ENCODE results near the gene FANCC.

FANCC gene

DNA sequence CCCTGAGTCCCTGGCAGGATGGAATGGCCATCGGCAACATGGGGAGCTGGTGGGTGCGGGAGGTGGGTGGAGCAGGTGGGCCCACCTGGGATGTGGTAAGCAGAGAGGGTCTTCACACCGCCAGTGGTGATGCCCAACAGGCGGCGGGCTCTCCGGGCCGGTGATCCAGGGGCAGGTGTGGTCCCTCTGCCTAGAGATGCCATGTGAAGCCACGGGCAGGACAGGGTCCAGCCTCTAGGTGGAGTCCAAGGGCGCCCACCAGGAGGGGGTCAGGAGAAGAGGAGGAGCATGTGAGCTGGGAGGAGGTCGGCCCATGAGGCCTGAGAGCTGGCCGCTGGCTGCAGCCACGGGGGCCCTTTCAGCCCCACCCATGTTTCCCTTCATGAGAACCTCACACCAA, 221.1 kb downstream of the FANCC start:
- DNase-seq, result no peak

DNA sequence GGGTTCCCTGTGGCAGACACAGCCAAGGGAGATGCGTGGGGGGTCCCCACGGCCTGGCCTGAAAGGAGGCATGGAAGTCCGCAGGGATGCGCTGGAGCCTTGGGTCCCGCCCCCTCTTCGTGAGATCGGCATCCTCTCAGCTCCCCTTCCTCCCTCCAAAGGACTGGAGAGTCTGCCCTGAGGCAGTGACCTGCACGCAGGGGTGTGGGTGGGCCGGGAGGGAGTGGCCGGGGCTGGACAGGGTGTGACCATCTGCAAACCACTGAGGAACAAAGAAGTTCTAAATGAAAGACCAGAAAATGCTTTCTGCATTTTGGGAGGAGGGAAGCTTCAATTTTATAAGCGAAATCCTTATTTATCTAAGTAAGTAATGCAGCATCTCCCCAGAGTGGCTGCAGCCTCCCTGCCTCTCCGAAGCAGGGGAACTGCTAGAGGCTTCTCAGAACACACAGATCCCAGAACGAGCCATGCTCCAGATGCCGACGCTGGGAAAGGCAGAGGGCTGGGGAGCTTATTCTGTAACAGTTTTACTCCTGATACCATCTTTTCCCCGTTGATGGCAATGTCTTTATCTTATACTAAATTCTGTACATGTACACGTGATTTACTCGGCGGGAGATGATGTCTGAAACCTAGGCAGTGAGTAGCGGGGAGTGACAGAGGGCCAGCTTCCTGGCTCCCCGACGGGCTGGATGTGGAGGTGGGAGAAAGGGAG, 221.7 kb downstream of the FANCC start:
- DNase-seq, result no peak

DNA sequence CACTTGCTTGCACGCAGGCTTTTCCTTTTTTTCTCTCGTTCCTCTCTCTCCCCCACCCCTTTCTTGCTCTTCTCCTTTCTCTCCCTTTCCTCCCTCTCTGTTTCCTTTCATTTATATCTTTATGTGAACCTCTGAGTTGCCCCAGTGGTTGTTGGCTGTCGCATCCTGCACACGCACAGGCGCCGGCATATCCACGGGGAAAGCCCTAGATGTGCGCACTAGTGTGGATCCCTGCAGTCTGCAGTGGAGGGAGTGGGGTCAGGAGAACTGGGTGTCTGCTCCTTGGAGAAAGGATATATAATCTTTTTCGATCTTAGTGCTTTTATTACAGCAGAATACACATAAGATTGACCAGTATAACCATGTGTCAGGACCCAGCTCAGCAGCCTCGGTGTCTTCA, 223.5 kb downstream of the FANCC start:
- no peak for DNase-seq

DNA sequence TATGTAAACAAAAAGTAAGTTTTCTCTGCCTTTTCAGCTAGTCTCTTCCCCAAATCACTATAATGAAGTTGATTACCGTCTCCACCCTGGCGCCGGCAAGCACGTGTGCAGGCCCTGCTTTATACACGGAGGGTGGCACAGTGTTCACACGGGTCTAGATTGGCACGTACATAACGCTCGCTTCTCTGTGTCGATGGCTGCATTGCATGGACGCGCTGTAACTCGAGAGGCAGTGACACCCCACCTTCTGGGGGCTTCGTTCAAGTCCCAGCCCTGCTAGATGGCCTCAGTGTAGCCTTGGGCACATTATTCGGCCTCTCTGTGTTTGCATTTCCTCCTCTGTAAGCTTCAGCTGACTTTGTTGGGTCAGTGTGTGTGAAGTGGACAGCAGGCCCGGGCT, 223.9 kb downstream of the FANCC start:
- no peak for DNase-seq

DNA sequence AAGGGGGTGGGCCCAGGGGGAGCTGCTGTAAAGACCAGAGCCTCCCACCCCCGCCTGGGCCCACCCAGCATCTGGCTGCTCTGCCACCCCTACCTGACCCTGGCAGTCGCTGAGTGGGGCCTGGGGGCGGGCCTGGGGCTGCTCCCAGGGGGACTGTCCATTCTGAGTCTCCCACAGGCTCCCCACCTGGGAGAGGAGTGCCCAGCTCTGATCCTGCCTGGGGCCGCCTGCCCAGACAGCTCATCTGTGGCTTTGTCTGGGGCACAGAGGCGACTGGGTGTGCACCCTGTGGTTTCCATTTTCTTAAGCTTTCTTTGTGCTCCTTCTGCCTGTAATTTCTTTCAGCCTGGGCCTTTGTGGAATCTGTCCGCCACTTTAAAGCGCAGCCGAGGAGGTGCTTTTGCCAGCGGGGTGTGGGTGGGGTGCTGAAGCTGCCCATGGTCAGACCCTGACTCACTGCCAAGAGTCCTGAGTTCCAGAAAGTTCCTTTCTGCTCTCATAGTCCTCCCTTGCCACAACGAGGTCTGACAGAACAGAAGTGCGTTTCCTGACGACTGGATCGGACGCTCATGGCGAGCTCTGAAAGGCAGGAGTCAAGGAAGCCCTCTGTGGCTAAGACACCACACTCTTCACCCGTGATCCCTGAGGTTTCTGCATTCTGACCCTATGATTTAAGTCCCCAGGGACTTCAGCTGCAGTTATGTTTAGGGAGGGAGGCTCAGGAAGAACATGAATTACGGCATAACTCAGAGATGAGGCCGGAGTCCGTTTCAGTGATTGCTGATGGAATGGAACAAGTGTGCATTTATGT, 225.0 kb downstream of the FANCC start:
- DNase-seq, result no peak

DNA sequence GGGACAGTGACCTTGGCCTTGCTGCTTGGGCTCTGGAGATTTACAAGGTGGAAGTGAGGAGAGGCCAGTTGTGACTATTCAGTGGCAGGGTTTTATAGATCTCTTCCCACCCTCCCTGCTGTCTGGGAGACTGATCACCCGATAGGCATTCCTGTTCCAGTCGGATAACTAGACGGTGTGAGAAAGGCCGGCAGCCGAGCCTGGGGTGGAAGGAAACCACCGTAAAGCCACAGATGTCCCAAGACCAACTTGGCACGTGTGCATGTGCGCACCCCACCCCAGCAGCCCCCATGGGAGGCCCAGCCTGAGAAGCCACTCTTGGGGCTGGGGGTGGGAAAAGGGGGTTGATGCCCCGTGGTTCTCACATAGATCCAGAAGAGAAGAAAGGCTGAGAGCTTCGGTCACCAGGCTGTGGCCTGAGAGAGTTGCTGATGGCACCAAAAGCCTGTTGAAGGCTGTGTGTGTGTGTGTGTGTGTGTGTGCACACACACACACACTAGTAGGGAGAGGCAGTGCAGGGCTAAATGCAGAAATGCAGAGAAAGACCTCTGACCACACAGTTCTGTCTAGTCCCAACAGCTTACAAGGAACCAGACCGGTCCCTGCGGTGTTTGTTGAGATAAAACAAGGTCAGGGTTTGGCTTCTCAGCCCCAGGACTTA, 225.8 kb downstream of the FANCC start:
- no peak for DNase-seq

DNA sequence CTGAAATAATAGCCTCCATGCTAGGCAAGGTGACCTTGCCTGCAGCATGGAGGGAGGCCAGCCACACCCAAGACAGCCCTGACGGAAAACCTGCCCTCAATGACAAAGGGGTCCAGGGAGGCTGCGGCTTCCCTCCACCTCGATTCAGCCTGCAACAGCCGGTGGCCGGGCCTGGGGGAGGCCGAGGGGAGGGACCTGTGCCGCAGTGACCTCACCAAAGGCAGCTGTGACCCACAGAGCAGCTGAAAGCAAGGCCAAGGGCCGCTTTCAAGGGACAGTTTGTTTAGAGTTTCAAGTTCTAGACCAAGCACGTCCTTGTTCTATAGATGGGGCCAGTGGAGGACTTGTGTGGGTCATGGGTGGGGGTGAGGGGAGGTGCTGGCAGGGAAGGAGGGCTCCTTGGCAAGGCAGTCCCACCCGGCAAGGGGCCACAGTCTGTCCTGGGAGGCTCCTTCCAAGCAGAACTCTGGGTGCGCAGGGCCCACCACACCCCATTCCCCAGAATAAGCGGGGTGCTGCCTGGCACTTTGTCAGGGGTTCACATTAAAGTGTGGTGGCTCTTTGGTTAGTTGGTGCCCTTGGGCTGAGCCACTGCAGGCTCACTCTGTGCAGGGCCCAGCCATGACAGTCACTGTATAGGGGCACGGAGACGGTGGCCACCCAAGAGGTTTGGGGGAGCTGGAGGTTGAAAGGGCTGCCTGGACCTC, 226.5 kb downstream of the FANCC start:
- DNase-seq, result no peak

DNA sequence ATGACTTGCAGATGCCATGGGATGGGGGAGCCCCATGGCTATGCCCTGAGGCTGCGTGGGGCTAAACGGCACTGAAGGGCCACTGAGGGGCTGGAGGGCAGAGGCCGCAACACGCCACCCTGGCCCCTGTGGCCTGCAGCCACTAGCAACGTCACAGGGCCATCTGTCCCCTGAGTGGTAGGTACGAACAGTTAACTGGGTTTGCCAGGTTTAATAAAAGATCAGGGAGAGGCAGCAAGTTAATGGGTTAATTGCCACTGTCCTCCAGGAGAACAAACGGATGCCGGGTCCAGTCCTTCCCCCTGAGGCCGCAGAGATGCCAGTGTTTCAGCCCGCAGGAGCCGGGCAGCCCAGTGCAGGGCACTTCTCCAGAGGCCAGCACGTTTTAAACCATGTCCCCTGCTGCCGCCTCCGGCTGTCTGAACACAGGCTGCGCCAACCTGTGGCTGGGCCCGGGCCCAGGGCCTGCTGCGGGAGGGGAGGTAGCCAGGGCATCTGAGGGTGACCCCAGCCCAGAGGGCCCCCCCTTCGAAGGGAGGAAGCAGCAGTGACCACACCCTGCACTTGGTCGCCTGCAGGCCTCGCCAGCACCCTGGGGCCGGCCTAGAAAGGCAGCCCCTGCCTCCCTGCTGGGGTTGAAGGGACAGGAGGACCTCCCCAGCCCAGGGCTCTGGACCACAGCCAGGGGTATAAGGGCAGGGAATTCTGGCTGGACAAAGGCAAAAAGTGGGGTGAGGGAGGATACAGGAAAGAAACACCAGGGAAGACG, 227.3 kb downstream of the FANCC start:
- DNase-seq, result peak in 1 of 2 experiments; percentile 31

DNA sequence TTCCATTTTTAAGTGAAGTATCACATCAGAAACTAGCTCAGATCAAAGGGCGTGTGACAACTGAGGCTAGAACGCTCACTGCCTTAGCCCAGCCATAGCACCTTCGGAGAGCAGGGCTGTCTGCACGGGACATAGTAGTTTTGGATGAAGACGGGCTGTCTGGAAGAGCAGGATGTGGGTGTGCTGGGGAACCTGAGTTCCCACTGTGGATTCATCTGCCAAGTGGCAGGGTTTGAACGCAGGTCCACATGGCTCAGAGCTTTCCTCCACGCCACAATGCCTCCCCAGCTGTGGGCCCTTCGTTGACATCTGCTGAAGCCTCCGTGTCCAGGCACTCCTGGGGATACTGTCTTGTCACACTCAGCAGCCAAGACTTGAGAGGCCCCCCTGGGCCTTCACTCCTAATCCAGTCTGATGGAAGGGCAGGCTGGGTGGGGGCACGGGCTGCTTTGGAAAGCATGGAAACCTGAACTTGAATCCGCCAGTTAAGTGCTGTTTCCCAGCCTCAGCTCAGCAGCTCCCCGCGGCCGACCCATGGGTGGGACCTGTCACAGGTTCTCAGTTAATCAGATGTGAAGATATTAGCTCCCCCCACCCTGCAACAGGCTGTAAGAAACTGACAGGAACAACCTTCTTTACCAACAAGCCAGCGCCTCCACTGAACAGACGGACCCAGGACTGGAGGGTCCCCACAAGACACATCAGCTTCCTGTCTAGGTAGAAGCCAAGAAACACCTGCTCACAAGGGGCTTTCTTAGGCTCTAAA, 228.1 kb downstream of the FANCC start:
- DNase-seq, result no peak

DNA sequence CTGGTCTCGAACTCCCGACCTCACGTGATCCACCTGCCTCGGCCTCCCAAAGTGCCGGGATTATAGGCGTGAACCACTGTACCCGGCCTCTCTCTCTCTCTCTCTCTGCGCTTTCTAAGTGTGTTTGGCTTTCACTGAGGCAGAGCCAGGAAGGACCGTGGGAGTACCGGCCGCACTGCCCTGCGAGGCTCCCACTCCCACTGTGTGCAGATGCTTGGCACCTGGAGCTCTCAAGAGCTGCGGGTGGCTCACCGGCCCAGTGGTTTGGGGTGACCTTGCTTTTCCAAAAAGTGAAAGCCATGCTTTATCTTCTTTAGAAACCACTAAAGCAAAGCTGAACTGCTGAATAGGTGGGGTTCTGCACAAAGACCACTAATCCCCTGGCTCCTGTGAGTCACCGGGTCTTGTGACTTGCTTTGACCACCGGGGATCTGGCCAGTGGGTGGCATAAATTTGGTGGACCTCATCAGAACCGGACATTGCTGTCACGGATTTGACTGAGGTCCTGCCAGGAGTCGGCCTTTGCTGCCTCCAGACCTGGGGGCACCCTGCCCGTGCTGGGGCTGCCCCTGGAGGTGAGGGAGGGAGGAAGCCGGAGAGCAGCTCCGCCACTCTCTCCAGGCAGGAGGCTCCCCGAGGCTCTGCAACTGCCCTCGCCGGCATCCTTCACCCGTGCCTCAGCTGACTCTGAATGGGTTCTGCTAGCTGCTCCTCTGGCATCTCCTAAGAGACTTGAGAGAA, 228.9 kb downstream of the FANCC start:
- DNase-seq, result no peak

DNA sequence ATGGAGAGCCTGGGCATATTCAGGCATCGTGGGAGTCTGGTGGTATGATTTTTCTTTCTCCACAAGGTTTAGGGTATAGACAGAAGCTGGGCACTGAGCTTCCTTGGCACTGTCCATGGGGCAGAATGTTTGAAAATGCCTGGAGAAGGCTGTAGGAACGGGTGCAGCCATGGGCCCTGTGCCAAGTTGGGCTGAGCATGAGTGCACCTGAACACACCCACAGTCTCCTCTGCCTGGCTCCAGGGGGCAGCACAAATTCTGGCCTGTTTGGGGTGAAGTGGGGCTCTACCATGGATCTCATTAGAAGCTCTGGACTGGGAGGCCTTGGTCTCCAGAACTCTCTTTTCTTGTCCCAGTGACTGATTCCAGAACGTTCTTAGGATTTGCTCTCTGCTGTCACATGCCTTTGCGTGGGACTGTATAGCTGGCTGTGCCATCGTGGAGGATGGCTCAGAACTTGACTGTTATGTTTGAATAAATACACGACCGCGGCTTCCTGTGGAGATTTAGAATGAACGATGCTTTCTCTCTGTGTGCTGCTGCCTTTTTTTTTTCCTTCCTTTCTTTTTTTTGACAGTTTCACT, 229.8 kb downstream of the FANCC start:
- DNase-seq, result no peak

DNA sequence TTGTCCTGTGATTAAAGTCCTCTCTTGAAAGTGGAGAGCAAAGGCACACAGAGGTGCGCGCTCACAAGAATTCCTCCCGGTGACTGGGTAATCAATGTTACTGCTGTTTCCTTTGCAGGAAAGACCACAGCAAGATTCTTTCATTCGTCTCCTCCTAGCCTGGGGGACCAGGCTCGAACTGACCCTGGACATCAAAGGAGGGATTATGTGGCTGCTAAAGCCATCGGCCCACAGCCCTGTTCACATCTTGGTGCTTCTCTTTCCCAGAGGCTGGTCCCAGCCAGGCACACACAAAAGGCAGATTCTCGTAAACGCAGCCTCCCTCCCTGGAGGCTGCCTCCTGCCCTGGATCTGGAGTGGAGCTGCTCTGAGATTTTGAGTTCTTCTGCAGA, 230.9 kb downstream of the FANCC start:
- DNase-seq, result no peak

DNA sequence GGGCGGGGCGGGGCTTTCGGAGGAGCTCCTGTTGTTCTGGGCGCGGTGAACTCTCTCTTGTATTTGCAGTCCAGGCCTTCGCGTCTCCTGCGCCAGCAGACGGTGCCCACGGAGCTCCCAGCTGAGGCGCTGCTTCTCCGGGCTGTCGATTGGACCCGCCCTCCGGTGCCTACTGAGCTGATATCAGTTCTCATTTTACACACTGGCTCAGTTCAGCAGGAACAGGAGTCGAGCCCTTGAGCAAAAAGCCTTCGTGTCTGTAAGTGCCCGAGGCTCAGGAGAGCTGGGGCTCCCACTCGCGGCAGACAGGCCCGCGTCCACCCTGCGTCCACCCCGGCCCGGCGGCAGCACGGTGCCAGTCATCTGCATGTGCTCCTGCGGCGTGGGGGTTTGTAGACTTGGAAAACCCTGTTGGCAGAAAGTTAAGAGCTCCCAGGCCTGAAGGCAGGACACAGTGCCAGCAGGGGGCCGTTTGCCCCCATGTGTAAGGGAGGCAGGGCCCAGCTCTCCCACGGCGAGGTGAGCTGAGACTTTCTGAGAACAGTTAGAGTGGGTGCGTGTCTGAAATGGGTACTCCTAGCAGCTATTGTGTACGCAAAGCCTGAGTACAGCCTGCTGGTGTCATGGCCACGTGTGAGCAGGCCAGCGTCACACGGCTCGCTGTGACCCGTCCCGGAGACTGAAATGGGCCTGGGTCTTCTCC, 231.5 kb downstream of the FANCC start:
- no peak for DNase-seq

DNA sequence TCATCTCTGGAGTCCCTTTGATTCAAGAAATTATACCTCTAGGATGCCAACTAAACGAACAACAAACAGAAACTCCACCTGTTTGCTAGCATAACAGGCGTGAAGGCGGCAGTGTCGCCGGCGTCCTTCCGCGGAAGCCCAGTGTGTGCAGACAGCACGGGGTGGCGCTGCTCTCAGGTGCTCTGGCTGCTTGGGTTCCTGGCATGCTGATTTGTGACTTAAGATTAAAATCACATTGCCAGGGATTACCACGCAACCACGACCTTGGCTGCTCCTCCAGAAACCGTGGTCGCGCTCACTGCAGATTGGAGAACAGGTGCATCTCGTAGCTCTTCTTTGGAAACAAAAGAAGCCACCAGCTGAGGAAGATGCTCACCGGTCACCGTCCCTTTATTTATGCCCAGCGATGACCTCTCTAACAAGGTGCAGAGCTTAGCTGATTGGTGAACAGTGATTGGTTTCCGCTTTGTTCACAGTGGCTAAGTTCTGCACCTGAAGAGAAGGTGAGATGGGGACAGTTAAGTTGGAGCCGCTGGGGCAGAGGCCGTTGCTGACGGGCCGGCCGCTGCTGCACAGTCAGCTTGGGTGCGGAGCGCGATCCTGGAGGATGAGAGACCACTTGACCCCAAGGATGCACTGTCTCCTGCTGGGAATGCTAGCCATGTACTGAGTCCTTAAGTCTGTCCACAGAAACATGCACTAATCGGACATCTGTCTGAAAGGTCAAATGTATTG, 232.3 kb downstream of the FANCC start:
- no peak for DNase-seq

DNA sequence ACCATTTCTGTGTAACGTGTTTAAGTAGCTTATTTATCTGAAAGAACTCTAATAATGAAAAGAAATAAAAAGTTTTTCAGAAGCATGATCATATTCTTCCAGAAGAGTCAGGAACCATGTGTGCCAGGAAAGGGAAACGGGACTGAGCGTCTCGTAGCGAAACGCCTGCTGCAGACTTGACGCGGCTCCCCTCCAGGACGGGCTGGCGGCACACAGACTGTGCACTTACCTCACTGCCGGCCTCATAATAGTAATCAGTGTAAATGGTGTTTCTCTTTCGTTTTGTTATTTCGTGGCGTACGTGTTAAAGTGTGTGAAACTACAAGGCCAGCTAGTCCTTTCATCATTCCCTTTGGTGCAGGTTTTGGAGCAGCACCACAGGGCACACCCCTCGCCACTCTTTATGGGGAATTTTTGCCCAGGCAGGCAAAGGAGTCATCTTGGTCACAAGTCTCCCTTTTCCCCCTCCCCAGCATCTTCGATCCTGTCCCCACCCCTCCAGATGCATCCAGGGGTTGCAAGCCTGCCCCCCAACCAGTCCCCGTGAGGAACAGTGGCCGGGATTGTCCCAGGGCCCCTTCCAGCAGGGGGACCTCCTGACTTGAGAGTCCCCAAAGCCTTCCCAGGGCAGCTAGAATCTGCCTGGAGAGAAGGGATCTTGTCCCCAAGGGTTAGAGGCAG, 233.1 kb downstream of the FANCC start:
- DNase-seq, result no peak

DNA sequence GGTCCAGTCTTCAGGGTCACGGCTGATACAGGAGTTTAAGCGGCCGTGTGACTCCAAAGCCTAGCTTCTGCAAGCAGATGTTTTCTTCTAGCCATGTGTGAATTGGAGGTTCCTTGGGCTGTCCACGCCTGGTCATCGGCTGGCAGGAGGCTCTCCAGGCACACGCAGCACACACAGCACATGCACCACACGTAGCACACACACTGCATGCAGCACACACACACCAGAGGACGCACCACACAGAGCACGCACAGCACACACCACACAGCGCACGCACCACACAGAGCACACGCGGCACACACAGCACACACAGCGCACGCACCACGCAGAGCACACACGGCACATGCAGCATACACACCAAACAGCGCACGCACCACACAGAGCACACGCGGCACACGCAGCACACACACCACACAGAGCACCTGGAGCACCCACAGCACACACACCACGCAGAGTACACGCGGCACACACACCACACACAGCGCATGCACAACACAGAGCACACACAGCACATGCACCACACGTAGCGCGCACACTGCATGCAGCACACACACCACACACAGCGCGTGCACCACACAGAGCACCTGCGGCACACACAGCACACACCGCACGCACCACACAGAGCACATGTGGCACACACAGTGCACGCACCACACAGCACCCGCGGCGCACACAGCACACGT, 234.3 kb downstream of the FANCC start:
- DNase-seq, result no peak

DNA sequence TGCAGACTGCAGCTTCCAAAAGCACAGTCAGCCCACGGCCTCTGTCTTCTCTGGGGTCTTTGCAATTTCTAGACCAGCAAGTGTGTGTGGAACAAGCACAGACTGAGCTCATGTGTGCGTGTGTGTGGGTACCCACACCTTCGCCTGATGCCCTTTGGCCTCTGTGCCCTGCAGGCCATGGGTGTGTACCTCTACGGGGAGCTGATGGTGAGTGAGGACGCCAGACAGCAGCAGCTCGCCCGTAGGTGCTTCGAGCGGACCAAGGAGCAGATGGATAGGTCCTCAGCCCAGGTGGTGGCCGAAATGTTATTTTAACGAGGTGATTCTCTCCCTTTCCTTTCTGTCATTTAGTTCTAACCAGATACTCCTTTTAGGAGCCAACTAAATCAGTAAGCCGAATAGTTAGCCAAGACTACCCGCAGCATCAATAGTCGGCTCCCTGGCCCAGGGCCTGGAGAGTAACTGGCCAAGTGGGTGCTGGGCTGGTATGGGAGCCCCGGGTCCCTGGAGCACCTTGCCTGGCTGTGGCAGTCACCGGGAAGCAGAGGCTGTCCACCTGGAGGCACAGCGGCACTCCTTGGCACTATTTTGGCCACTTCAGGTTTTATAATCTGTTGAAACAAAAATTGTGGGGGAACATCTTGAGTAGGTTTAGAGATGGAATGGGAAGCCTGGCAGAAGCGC, 235.0 kb downstream of the FANCC start:
- DNase-seq, result no peak
